ACC112 (cell line): ENCODE measurements around the gene TXNL4A.
"Not testable (repeated sequence)": the region's sequence is repeated elsewhere in the genome, so short reads cannot be mapped to it uniquely, and the experiment has no call there.

Experiments used
- H2AFZ ChIP-seq: fragments of 200-600 bp; sonication (generic); one replicate; pipeline ENCODE4 v1.6.0; 2017; ENCODE audit warnings: antibody characterized with exemption, low read length; ENCODE audit not compliant: unreplicated experiment
- H3K27ac ChIP-seq: fragments of 200-600 bp; sonication (generic); 2 replicates; pipeline ENCODE4 v1.5.1; 2014; ENCODE audit warnings: low read depth, mild to moderate bottlenecking, antibody characterized with exemption, low read length, moderate library complexity
- H3K27me3 ChIP-seq: fragments of 200-600 bp; sonication (generic); 2 replicates; pipeline ENCODE4 v1.6.1; 2014; ENCODE audit warnings: mild to moderate bottlenecking, antibody characterized with exemption, low read length, moderate library complexity, mixed read lengths; ENCODE audit not compliant: insufficient read depth
- H3K36me3 ChIP-seq: fragments of 200-600 bp; sonication (generic); 2 replicates; pipeline ENCODE4 v1.6.1; 2016; ENCODE audit warnings: mild to moderate bottlenecking, antibody characterized with exemption, low read length, moderate library complexity, mixed read lengths; ENCODE audit not compliant: insufficient read depth
- H3K4me1 ChIP-seq: fragments of 200-600 bp; sonication (generic); one replicate; pipeline ENCODE4 v1.6.1; 2016; ENCODE audit warnings: low read length, mixed read lengths; ENCODE audit not compliant: insufficient read depth, unreplicated experiment, control insufficient read depth
- H3K4me3 ChIP-seq: fragments of 200-600 bp; sonication (generic); 2 replicates; pipeline ENCODE4 v1.5.1; 2014; ENCODE audit warnings: mild to moderate bottlenecking, low read depth, low read length
- H3K79me2 ChIP-seq: fragments of 200-600 bp; sonication (generic); one replicate; pipeline ENCODE4 v1.6.0; 2016; ENCODE audit warnings: low read length; ENCODE audit not compliant: control insufficient read depth, unreplicated experiment, insufficient read depth

TXNL4A gene

DNA sequence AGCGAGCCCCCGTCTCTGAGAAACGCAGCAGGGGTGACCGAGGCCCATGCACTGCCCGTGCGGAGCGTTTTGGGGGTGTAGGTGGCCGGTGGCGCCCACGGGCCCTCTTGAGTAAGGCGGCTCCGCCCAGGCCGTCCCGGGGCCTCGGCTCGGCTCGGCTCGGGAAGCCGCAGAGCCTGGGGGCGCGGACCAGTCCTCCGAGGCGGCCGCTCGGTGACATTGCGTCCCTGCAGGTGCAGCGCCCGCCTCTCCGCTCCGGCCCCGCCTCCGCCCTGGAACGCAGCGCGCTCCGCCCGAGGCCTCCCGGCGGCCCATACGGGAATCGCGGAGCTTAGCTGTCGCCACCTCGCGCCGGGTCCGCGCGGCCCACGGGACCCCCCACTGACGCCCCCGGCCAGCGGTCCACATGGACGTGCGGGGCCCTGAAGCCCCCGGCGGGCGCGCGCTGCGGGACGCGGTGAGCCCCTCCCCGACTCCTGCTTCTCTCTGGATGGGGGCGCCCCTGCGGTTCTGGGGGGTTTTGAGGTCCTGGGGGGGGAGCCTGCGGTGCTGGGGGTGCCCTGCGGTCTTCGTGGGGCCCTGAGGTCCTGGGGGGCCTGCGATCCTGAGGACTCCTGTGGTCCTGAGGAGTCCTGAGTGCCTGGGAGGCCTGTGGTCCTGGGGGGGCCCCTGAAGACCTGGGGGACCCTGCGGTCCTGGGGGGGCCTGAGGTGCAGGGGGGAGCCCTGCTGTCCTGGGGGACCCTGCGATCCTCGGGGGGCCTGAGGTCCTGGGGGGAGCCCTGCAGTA, 23.8 kb downstream of the TXNL4A start, which contains the start of gene HSBP1L1:
Gene HSBP1L1 (plus strand): TSS at position 314 of the 789 bp plus-strand sequence. CDS start 93 bp downstream, at position 407.
- Histone ChIP-seq H2AFZ (peak within 1 kb of the TSS; percentile 14), H3K36me3 (no peaks in the 10 kb centered on the region), H3K27ac (peak within 1 kb of the TSS; percentile 19; the same call in 1 of the 2 replicates), H3K4me1 (peaks cover 16% of the 10 kb centered on the region), H3K4me3 (peak within 1 kb of the TSS; percentile 78), H3K79me2 (no peaks in the 10 kb centered on the region), H3K27me3 (no peaks in the 10 kb centered on the region)

DNA sequence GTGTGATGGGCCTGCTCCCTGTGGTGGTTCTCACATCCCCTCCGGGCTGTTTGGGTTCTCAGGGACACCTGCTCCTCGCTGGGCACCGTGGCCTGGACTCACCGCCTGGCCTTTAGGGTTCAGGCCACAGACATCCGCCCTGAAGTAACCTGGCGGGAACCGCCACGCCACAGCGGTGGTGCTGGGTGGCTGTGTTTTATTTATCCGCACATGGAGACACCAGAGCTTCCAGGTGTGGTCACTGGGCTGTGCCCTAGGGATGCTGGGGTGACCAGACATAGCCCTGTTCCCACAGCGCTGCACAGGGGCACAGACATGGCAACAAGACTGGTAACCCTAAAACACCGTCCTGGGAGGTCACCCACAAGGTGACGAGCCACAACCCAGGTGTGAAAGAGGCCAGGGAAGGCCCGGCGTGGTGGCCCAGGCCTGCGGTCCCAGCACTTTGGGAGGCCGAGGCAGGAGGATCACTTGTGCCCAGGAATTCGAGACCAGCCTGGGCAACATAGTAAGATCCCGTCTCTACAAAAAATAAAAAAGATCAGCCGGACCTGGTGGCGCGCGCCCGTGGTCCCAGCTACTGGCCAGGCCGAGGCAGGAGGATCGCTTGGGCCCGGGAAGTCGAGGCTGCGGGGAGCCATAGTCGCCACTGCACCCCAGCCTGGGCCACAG, 24.6 kb downstream of the TXNL4A start:
- Histone ChIP-seq H3K36me3 (no peaks in the 10 kb centered on the region), H3K4me1 (peaks cover 16% of the 10 kb centered on the region), H2AFZ (no peak overlapping the region), H3K27me3 (no peaks in the 10 kb centered on the region), H3K4me3 (peak overlapping the region; percentile 78; the same call in 1 of the 2 replicates), H3K79me2 (no peaks in the 10 kb centered on the region), H3K27ac (no peak overlapping the region)

DNA sequence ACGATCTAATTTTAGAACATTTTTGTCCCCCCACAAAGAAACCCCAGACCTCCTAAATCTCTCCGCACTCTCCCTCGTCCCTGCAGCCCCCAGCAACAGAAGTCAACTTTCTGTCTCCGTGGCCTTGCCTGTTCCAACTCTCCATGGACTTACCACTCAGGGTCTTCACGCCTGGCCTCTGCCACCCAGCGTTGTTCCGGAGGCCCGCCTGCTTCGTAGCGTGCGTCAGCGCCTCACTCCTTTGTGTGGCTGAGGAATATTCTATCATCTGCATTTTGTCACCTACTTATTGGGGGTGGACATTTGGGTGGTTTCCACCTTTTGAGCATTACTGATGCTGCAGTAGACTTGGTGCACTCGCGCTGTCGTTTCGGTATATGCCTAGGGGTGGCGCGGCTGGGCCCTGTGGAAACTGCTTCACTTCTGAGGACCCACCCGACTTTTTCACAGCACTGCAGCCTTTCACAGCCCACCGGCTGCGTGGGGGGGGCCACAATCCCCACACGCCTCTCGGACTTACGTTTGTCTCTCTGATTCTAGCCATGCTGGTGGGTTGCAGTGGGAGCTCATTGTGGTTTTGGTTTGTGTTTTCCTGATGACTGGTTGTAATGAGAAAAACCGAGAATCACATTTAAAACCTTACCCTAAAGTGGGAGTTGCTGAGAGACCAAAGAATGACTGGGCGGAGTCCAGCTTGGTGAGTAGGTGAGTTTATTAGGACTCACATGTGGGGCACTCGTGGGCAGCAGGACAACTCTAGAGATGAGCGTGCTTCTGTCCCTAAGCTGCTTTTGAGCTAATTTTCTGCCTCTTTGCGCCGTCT, 25.3 kb downstream of the TXNL4A start:
- Histone ChIP-seq H3K4me3 (no peak overlapping the region), H3K36me3 (no peaks in the 10 kb centered on the region), H3K79me2 (no peaks in the 10 kb centered on the region), H3K27ac (no peak overlapping the region), H3K27me3 (no peaks in the 10 kb centered on the region), H3K4me1 (peaks cover 16% of the 10 kb centered on the region), H2AFZ (no peak overlapping the region)

DNA sequence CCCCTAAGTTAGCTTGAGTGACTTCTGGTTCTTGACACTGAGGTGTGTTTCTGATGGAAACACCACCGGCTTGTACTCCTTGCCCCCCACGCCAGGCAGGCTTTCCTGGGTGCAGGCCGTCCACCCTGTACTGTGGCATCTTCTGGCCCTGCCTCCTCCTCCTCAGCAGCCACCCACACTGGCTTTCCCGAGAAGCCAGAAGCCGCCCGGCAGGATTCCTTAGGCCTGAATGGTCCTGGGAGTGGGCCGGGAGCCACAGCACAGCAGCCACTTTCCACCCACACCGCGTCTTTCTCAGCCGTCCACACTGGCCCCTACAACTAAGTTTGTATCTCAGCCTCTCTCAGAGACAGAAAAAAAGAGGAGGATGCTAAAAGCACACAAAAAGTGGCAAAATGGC, 26.1 kb downstream of the TXNL4A start:
- no peak overlapping the region for H3K4me3 ChIP-seq
- no peaks in the 10 kb centered on the region for H3K36me3 ChIP-seq
- H2AFZ ChIP-seq = peak overlapping the region; percentile 1
- H3K27ac ChIP-seq = no peak overlapping the region
- H3K27me3 ChIP-seq = no peaks in the 10 kb centered on the region
- peaks cover 16% of the 10 kb centered on the region for H3K4me1 ChIP-seq
- no peaks in the 10 kb centered on the region for H3K79me2 ChIP-seq

DNA sequence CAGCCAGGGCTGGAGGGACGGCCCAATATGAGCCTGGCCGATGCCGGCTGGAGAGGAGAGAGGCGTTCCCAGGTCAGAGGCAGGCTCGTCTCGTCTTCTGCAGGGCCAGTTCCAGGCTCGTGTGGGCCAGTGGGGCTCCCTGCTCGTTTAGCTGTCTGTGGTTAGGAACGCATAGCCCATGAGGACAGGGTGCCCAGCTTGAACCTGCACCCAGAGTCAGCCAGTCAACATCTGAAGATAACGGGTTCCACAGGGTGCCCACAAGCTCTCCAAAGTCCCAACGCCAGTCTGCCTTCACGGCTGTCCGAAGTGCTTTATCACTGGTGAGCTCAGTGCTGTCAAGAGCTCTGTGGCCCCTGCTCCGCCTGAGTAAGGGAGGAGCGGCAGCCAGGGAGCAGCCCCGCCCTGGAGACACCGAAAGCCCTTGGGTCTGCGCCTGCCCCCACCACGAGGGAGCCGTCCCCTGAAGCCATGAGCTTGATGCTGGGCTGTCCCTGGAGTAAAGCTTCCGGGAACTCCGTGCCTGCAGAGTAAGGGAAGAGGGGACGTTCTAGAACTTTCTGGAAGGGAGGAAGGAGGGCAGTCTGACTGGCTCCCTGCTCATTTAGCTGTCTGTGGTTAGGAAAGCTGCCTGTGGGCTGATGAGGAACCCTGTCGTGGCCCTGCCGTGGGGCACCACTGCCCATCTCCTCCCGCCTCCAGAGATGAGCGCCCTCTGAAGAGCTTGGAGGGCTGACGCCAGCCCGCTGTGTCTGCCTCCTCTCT, 26.7 kb downstream of the TXNL4A start:
- no peak overlapping the region for H3K4me3 ChIP-seq
- H3K36me3 ChIP-seq = no peaks in the 10 kb centered on the region
- H3K27ac ChIP-seq = no peak overlapping the region
- no peaks in the 10 kb centered on the region for H3K79me2 ChIP-seq
- H3K27me3 ChIP-seq = no peaks in the 10 kb centered on the region
- H2AFZ ChIP-seq = no peak overlapping the region
- peaks cover 16% of the 10 kb centered on the region for H3K4me1 ChIP-seq

DNA sequence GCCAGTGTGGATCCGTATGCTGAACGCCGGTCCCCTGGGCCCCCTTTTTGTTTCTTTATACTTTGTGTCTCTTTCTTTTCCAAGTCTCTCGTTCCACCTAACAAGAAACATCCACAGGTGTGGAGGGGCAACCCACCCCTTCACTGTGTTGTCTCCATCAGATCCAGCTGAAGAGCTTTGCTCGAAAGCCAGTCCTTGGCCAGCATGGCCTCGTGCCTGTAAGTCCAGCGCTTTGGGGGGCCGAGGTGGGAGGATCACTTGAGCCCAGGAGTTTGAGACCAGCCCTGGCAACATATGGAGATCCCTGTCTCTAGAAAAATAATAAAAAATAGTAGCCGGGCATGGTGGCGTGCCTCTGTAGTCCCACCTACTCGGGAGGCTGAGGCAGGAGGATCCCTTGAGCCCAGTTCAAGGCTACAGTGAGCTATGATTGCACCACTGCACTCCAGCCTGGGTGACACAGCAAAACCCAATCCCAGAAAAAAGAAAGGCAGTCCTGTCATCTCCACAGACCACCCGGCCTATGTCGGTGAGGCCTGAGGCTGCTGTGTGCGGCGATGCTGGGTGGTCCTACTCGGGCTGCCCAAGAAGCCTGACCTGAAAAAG, 27.3 kb downstream of the TXNL4A start:
- Histone ChIP-seq H2AFZ (no peak overlapping the region), H3K4me1 (peaks cover 16% of the 10 kb centered on the region), H3K4me3 (no peak overlapping the region), H3K27ac (no peak overlapping the region), H3K36me3 (no peaks in the 10 kb centered on the region), H3K27me3 (no peaks in the 10 kb centered on the region), H3K79me2 (no peaks in the 10 kb centered on the region)

DNA sequence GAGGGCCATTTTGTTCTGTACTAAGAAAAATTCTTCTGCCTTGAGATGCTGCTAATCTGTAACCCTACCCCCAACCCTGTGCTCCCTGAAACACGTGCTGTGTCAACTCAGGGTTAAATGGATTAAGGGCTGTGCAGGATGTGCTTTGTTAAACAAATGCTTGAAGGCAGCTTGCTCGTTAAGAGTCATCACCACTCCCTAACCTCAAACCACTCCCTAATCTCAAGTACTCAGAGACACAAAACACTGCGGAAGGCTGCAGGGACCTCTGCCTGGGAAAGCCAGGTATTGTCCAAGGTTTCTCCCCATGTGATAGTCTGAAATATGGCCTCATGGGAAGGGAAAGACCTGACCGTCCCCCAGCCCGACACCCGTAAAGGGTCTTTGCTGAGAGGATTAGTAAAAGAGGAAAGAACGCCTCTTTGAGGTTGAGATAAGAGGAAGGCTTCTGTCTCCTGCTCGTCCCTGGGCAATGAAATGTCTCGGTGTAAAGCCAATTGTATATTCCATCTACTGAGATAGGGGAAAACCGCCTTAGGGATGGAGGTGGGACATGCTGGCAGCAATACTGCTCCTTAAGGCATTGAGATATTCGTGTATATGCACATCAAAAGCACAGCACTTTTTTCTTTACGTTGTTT, 28.1 kb downstream of the TXNL4A start:
- not testable (repeated sequence) for H3K79me2 ChIP-seq, H2AFZ ChIP-seq, H3K36me3 ChIP-seq, H3K27me3 ChIP-seq, H3K27ac ChIP-seq, H3K4me3 ChIP-seq
- peaks cover 13% of the 10 kb centered on the region for H3K4me1 ChIP-seq

DNA sequence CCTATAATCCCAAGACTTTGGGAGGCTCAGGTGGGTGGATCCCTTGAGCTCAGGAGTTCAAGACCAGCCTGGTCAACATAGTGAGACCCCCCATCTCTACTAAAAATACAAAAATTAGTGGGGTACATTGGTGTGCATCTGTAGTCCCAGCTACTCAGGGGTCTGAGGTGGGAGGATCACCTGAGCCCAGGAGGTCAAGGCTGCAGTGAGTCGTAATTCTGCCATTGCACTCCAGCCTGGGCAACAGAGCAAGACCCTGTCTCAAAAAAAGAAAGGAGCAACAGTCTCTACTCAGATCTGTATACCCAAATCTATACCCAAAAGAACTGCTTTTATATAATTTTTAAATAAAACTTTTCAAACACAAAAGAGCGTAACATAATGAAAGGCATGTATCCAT, 29.4 kb downstream of the TXNL4A start:
- no peaks in the 10 kb centered on the region for H3K36me3 ChIP-seq
- no peaks in the 10 kb centered on the region for H3K27me3 ChIP-seq
- peaks cover 11% of the 10 kb centered on the region for H3K4me1 ChIP-seq
- H3K4me3 ChIP-seq = no peak overlapping the region
- no peak overlapping the region for H2AFZ ChIP-seq
- H3K27ac ChIP-seq = no peak overlapping the region
- no peaks in the 10 kb centered on the region for H3K79me2 ChIP-seq

DNA sequence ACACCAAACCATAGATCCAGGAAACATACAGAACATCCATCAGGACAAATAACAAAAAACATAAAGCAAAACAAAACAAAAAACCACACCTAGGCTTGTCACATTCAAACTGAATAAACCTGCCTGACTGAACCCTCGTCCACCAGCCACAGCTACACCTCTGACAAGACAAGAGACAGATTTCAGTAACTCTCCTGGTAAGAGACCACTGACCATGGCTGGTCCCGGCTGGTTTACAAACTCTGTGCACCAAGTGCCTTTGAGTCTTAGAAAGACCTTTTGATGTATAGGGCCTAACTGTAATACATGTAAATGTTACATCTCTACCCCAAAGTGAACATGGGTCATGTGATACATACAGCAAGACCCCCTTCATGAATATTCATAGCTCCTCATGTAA, 32.1 kb downstream of the TXNL4A start:
- Histone ChIP-seq H3K4me1 (peaks cover 3% of the 10 kb centered on the region), H3K27me3 (no peaks in the 10 kb centered on the region), H3K79me2 (peaks cover under 1% of the 10 kb centered on the region), H3K27ac (no peak overlapping the region), H2AFZ (no peak overlapping the region), H3K4me3 (no peak overlapping the region), H3K36me3 (no peaks in the 10 kb centered on the region)
